NAMALWA (cell line): ENCODE data around the gene ABL1.
"Not testable (repeated sequence)": the region's sequence is repeated elsewhere in the genome, so short reads cannot be mapped to it uniquely, and the experiment has no call there.

Experiments used
- DNase-seq: peaks from one replicate; pipeline ENCODE4 v3.0.0-alpha.2; 2015; ENCODE audit warnings: low spot score

ABL1 gene

DNA sequence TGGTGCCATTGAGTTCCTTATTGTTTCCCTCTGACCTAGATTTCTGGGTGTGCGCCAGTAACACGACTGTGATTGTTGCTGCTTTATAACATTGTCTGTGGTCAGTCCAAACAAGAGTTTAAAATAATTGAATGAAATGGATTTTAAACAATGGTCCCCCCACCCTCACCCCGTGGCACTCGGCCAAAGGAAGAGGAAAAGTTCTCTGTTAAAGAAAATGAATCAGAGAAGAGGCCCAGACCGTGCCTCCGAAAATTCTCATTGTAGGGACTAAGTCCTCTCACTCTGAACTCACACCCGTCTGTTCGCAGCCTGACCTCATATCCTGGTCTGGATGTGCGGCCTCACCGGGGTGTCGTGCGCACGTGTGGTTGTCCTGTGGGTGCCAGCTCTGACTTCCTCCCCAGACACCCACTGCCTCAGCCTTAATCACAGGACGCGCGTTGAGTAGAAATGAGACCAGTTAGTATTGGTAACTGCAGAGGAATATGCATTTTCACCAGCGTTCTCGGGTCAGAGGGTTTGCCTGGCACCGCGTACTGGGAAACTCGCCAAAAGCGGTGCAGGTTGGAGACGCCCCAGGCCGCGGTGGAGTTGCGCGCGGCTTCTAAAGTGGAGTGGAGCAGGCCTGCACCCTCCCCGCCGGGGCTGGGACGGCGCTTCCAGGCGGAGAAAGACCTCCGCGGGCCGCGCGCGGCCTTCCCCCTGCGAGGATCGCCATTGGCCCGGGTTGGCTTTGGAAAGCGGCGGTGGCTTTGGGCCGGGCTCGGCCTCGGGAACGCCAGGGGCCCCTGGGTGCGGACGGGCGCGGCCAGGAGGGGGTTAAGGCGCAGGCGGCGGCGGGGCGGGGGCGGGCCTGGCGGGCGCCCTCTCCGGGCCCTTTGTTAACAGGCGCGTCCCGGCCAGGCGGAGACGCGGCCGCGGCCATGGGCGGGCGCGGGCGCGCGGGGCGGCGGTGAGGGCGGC lies at the start of gene ABL1:
ABL1 (plus strand) TSS at position 884 of the 966 bp plus-strand sequence. CDS start 193 bp downstream, outside the sequence.
- peak; percentile 92 for DNase-seq

DNA sequence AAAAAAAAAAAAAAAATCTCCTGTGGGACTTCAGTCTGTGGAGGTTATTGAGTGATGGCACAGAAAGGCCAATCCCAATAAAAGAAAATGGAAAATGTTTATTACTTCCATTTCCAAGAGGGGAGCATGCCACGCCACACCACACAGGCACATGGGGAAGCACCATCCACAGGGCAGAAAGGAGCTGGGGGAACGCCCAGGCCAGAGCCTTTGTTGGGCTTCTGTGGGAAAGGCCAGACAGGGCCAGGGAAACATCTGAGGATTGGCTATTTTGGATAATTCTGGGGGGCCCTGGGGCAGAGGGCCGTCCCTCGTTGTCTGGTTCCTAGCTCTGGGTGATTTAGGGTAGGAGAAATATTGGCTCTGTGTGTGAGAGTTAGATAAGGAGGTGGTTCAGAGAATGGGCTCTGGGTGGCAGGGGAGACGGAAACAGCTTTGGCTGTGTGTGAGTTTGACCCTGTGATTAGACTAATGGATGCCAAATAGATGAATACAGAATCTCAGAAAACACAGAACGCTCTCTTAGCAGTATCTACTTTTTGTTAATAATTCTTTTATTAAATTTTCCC lies 49.0 kb upstream of the ABL1 start:
- DNase-seq: no peak

DNA sequence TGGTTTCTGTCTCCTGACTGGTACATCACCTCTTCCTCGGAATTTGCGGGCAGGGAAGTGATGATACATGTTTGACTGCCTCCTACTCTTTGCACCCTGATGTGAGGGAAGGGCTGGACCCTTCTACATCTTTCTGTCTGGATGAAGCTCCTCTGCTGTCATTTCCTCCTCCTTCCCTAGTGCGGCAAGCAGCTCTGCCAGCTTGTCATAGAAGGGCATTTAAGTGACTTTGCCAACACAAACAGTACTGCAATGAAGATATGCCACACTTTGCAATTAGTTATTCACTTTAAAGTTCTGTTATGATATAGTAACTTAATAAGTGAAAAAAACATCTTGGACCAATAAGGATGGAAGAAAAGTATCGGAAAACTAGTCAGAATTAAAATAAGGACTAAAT lies 48.5 kb upstream of the ABL1 start:
- no peak for DNase-seq

DNA sequence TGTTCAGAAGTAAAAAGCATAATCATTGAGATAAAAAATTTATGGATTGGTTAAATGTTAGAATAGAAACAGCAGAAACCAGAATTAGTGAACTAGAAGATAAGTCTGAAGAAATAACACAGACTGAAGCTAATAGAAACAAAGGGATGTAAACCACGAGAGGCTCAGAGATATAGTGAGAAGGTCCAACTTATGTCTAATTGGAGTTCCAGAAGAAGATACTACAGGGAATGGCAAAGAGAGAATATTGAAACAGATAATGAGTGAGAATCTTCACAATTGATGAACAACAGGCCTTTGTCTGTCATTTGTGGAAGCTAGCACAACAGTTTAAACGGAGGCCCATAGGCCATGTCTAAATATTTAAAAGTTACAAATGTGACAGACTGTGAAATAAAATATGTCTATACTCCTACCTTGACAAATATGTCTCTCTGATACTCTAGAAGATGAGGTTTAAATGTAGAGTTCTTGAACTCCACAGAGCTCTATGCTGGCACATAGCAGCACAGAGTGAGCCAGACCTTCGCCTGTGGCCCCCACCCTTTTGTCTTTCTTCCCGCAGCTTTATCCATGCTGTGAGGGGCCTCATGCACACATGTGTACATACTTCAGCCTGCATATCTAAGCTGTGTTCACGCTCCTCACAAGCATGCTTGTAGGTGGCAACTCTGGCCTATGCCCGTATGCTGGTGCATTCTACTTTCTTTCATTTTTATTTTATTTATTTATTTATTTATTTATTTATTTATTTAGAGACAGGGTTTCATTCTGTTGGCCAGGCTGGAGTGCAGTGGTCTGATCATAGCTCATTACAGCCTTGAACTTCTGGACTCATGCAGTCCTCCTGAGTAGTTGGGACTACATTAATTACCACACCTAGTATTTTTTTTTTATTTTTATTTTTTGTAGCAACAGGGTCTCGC lies 45.0 kb upstream of the ABL1 start:
- DNase-seq: no peak

DNA sequence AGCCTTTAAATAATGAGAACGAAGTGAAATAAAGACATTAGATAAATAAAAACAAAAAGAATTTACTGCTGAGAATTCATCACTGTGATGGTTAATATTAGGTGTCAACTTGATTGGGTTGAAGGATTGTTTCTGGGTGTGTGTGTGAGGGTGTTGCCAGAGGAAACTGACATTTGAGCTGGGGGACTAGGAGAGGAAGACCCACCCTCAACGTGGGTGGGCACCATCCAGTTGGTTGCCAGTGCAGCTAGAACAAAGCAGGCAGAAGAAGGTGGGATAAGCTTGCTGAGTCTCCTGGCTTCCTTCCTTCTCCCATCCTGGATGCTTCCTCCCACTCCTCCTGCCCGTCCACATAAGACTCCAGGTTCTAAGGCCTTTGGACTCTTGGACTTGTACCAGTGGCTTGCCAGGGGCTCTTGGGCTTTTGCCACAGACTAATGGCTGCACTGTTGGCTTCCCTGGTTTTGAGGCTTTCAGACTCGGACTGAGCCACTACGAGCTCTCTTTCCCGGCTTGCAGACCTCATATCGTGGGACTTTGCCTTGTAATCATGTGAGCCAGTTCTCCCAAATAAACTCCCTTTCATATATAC lies 43.7 kb upstream of the ABL1 start:
- no peak for DNase-seq

DNA sequence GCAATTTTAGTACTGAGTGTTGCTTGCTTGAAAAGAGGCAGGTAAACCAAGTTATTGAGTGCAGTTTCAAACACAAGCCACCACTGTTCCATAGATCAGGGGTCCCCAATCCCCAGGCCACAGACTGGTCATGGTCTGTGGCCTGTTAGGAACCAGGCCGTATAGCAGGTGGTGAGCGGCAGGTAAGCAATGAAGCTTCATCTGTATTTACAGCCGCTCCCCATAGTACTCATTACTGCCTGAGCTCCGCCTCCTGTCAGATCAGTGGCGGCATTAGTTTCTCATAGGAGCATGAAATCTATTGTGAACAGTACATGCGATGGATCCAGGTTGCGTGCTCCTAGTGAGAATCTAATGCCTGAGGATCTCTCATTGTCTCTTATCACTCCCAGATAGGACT lies 41.5 kb upstream of the ABL1 start:
- no peak for DNase-seq

DNA sequence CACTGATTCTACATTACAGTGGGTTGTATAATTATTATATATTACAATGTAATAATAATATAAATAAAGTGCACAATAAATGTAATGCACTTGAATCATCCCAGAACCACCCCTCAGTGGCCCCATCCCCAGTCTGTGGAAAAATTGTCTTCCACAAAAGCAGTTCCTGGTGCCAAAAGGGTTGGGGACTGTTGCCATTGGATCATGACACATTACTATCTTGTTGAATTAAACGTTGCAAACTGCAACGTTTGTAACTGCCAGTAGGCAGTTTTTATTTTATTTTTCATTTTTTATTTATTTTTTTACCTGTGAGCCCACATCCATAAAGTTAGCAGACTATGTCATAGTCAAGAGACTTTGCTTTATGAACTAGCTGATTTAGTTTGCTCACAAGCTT lies 41.0 kb upstream of the ABL1 start:
- DNase-seq: not testable (repeated sequence)

DNA sequence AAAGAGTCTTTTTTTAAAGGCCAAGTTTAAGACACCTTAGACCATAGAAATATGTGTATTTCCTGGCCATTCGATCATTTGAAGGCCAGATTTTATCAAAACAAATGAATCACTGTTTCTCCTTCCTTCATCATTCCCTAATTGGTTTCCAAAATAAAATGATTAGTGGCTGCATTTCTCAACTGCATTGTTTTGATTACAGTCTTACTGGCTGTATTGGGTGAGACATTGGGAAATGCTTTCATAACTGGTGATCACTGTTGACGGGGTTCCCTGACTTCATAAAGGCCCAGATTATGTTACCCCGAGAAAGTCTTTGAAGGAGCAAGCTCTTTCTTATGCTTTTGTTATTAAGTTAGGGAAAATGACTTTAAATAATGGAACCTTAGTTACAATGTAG lies 40.6 kb upstream of the ABL1 start:
- DNase-seq: not testable (repeated sequence)

DNA sequence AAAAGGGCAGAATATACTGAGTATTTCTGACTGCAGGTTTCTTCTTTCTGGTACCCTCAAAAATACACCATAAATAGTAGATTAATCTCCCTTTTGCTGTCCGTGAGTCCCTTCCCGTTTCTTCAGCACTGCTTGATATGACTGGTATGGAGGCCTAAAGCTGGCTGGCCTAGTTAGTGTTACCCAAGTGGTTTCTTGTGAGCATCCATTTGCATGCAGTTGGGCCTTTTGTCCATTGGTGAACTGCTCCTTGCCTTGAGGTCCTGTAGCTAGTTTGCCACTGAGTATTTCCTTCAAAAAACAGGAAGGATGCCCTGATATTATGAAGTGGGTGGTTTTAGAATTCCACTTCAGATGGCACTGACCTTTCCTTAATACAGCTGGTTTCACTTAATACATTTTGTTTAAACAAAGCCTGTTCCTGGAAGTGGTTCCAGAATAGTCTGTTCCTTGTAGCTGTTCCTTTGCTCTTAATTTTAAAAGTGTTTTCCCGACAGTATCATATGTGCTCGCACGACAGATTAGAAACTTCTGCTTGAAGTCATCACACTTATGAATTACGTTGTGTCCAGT lies 40.0 kb upstream of the ABL1 start:
- DNase-seq: no peak

DNA sequence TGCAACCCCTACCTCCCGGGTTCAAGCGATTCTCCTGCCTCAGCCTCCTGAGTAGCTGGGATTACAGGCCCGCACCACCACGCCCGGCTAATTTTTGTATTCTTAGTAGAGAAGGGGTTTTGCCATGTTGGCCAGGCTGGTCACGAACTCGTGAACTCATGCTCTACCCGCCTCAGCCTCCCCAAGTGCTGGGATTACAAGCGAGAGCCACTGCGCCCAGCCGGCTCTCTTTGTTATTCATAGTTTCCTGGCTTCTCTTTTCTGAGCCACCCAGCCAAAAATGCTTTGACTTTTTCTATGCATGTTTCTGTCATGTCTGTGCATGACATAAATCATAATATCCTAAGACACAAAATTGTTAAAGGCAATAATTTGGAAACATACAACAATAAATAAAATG lies 31.9 kb upstream of the ABL1 start:
- not testable (repeated sequence) for DNase-seq

DNA sequence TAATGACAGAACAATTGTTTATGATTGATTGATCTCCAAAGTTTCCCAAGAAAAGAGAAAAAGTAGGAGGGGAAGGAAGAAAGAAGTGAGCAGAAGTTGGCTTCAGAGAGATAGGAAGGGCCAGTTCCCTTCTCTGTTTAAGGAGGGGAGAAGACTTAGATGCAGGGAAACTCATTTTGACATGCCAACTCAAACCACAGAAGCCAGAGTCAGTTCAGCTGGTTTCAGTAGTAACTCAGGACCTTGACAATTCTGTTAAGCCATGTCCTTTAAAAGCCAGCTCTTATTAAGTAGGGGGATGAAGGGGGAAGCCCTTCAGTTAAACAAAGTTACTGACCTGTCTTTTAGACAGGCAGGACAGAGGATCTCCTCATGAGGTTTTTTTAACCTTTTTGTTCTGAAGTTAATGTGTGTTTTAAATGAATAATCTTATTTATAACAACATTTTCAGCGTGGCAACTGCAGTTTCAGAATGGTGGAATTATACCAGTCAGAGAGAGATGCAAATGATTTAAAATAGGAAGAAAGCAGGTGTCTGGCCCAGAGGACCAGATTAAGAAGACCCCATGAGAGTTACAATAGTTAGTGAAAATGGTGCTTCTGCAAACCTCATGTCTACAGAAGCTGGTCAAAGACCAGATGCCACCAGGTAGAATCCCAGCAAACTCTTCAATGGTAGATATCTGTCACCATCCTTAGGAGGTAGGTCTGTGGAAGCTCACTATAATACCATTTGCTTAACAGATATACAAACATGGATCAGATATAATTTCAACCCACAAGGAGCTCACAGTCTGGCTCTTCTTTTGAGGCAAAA lies 29.3 kb upstream of the ABL1 start:
- peak; percentile 34 for DNase-seq

DNA sequence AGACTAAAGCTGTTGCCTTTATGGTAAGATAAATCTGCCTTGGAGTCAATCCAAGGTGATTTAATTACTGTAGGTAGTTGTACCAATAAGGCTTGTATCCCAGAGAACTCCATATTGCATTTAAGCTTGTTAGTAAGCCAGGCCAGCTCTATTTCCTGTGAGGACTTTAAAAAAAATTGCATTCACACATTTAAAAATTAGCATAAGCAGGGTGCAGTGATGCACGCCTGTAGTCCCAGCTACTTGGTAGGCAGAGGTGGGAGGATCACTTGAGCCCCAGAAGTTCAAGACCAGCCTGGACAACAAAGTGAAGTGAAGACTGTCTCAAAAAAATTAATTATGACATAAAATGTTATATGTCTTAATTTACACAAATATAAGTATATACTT lies 28.7 kb upstream of the ABL1 start:
- DNase-seq: peak; percentile 23

DNA sequence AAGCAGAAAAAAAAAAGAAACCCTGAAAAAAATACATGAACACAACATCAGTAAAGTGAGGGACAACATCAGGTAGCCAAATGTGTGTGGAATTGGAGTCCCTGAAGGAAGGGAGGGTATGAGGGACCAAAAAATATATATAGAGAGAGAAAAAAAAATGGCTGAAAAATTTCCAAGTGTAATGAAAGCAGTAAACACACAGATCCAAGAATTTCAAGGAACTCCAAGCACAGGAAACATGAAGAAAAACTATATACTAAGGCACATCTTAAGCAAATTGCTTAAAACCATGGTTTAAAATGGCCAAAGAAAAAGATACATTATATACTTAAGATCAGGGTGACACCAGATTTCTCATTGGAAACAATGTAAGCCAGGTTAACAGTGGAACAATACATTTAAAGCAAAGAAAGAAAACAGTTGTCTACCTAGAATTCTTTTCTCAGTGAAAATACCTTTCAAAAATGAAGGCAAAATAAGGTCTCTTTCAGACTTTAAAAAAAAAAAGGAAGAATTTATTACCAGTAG lies 24.4 kb upstream of the ABL1 start:
- DNase-seq: no peak

DNA sequence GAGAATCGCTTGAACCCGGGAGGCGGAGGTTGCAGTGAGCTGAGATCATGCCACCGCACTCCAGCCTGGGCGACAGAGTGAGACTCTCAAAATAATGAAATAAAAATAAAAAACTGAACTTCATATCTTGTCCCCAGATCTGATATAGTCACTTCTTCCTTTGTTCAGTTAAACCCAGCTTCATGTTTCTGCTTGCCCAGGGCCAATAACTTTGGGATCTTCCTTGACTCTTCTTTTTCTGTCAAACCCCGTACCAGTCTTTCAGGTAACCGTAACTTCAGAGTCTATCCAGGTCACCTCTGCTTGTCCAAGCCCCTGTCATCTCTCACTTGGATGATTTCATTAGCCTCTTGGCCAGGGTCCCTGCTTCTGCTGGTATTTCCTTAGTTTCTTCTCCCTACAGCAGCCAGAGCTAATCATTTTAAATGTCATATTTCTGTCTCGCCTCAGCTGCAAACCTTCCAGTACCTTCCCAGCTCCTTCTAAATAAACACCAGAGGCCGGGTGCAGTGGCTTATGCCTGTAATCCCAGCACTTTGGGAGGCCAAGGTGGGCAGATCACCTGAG lies 19.7 kb upstream of the ABL1 start:
- DNase-seq: no peak

DNA sequence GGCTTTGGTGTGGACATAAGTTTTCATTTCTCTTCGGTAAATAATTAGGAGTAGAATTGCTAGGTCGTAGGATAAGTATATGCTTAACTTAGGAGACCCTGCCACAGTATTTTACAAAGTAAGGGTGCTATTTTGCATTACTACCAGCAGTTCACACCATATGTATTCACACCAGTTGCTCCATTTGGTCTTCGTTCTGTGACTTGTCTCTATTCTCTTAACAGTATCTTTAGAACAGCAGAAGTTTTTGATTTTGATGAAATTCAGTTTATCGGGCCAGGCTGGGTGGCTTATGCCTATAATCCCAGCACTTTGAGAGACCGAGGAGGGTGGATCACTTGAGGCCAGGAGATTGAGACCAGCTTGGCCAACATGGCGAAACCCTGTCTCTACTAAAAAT lies 17.1 kb upstream of the ABL1 start:
- DNase-seq: no peak

DNA sequence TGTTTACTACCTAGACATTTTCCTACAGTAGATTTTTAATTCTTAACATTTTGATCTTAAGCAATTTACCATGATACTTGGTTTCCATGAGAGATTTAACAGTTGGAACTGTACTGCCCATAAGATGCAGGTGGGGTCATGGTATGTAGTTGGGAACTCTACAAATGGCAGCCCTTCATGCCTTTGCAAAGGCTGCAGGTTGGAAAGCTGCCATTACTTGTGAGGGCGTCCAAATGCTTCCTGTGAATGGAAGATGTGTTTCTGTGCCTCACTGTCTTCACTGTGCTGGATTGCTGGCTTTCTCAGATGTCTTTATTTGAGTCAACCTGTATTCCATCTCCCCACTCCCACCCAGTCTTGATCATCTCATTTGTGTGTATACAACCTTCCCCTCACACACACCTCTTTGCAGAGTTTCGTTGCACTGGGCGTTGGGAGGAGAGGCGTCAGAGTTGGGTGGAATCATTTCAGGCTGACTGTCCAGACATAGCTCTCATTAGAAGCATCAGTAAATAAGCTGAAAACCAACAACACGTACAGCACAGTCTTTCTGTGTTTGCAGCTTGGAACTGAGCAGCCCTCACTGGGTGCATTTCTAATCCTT lies 14.8 kb upstream of the ABL1 start:
- DNase-seq: no peak

DNA sequence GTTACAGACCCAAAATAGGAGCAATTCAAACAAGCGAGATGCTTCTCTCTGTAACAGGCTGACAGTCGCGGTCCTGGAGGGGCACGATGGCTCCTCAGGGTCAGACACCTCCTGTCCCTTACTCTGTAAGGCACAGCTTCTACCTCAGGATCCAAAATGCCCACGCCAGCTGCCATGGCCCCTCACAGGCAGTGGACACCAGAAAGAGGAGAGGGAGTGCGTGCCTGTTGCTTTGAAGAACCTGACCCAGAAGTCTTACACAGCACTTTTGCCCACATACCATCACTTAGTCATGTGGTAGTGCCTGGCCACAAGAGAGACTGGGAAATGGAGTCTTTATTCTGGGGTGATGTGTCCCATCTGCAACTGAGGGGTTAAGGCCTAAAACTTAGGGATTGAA lies 11.6 kb upstream of the ABL1 start:
- DNase-seq: no peak

DNA sequence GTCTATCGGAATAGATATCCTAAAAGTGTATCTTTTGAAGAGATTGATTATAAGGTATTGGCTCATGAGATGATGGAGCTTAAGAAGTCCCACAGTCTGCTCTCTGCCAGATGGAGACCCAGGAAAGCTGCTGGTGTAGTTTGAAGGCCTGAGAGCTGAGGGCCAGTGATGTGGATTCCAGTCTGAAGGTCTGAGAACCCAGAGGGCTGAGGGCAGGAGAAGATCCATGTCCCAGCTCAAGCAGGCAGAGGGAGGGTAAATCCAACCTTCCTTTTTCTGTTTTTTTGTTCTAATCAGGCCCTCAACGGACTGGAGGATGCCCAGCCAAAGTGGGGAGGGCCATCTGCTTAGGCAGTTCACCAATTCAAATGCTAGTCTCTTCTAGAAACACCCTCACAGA lies 11.0 kb upstream of the ABL1 start:
- no peak for DNase-seq

DNA sequence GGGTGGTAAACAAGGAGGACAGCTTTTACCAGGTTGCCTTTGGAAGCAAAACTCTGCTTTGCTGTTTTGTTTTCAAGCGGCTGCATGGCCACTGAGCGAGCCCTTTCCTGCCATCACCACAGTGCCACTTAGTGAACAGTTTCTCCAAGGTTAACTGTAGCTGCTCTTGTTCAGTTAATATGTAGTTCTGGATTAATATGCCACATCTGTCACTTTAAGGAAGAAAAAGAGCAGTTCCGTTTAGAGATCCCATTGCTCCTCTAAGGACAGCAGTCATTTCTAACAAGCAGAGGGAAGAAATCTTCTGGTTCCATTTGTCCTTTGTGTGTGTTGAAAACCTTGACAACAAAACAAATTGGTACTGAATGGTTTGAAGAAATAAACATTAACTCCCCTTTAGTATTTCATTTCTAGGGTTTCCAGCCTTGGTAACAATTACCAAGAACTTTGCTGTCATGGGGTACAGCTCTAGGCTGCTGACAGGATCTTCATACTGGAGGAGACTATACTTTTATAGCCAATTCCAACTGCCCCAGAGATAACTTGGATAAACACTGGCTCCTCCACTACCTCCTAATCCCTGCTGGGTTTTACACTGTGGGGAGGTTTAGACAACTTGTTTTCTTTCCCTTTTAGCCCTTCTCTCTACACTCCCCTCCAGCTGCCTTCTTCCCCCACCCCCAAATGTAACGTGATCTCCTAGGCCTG lies 10.3 kb upstream of the ABL1 start:
- DNase-seq: no peak
